ENCODE measurements around the gene EIF4EBP3. TPM values are rescaled to one million over a fixed set of nuclear protein-coding genes. Genes with fewer than 3 reads are reported as not detected.

EIF4EBP3 gene
- total and polyA plus RNA-seq, 2 of the 4 experiments (the other 2 are of a cell fraction) = 0.36 to 2.1 TPM

DNA sequence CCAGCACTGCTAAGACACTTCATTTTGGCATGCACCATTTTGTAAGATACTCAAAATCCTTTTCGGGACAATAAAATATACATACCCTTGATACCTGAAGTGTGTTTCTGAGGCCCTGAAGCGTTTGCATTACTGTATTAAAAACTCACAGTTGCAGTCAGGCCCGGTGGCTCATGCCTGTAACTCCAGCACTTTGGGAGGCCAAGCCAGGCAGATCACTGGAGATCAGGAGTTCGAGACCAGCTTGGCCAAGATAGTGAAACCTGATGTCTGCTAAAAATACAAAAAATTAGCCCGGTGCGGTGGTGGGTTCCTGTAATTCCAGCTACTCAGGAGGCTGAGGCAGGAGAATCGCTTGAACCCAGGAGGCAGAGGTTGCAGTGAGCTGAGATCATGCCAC is 2.5 kb upstream of the EIF4EBP3 start:
- H3K36me3 ChIP-seq (ENCODE audit: control insufficient read depth, insufficient read depth, low read length) = peaks cover 23% of the 10 kb centered on the region
- no peaks in the 10 kb centered on the region for H3K27me3 ChIP-seq (ENCODE audit: control insufficient read depth, insufficient read depth, low read length)
- no peak overlapping the region for H2AK9ac ChIP-seq (replicated peaks; ENCODE audit: low read depth, low read length, poor library complexity)
- no peaks in the 10 kb centered on the region for H3K9me3 ChIP-seq (ENCODE audit: control insufficient read depth, insufficient read depth, low read length)
- peaks cover 14% of the 10 kb centered on the region for H3K4me1 ChIP-seq (ENCODE audit: control insufficient read depth, insufficient read depth, low read length)
- H3K4me3 ChIP-seq (ENCODE audit: insufficient read depth, low read depth, low read length) = no peak overlapping the region
- no peak overlapping the region for H2BK15ac ChIP-seq (ENCODE audit: low read depth, low read length)
- ChIA-PET POLR2A (ENCODE audit: unreplicated experiment) (no interaction called here), CTCF (no interaction called here)
- no peak overlapping the region for H2BK5ac ChIP-seq (ENCODE audit: low read depth, low read length, poor library complexity, severe bottlenecking)
- no peak overlapping the region for H3K27ac ChIP-seq (ENCODE audit: insufficient read depth, low read length)
- H2AFZ ChIP-seq (replicated peaks; ENCODE audit: low read length, poor library complexity) = no peak overlapping the region
- WGBS, 2 experiments (ENCODE audit: extremely low coverage in 2 of 2, insufficient read length in 1 of 2) = 83% methylated on average over 3 of the region's 7 CpGs; no CpG with 5 or more reads in 1 of the 2 experiments
- no peak overlapping the region for H4K8ac ChIP-seq (ENCODE audit: low read depth in 2 of 2, low read length in 2 of 2)
- H3K4me2 ChIP-seq (ENCODE audit: low read depth, low read length) = no peak overlapping the region
- H3K14ac ChIP-seq (replicated peaks; ENCODE audit: low read depth, low read length) = no peak overlapping the region
- H4K91ac ChIP-seq (ENCODE audit: insufficient read depth, low read depth, low read length) = no peak overlapping the region
- H3K79me1 ChIP-seq (ENCODE audit: low read depth in 1 of 2, low read length in 2 of 2) = peaks cover 7 to 31% of the 10 kb centered on the region in 2 experiments; a peak in 3 of 4 replicates
- in situ Hi-C loops (cut with MboI; ENCODE audit: low sequenced_read_pairs) = no loop called here
- 0 out of 2 replicates have a peak, but pooled peaks cover 3% of the 10 kb centered on the region for H3K9me1 ChIP-seq (ENCODE audit: insufficient read depth, low read length)
- H3K56ac ChIP-seq (ENCODE audit: extremely low read depth, insufficient read depth, low read length) = no peak overlapping the region
- dilution Hi-C loops (cut with HindIII; ENCODE audit: low sequenced_read_pairs, unreplicated experiment) = no loop called here
- H4K20me1 ChIP-seq (ENCODE audit: insufficient read depth, low read length) = peaks cover 17% of the 10 kb centered on the region
- no peak overlapping the region for H2BK120ac ChIP-seq (ENCODE audit: low read depth, low read length)
- no TSS peak for BruUV-seq (replicated peaks)
- H3K4ac ChIP-seq (ENCODE audit: low read depth, low read length) = no peak overlapping the region
- no peak overlapping the region for H4K5ac ChIP-seq (ENCODE audit: low read depth, low read length)
- no peak overlapping the region for H2AK5ac ChIP-seq (ENCODE audit: low read depth, low read length)
- H2BK20ac ChIP-seq (ENCODE audit: low read depth, low read length) = no peak overlapping the region
- ATAC-seq (ENCODE audit: low read depth) (no peak), DNase-seq (no peak)
- no peak overlapping the region for H3K18ac ChIP-seq (ENCODE audit: low read depth, low read length)
- H3K23ac ChIP-seq (ENCODE audit: low read depth, low read length) = no peak overlapping the region
- H3K9ac ChIP-seq (ENCODE audit: low read depth, low read length) = no peak overlapping the region
- TF ChIP-seq MAFK (IDR thresholded peaks at IDR 0.05; ENCODE audit: low read depth, low read length) = no peak
- intact Hi-C loops (cut with micrococcal nuclease) = no loop called here
